Endothelial cell (in vitro differentiated cells): ENCODE measurements around the gene PLBD1. TPM values are rescaled to one million over a fixed set of nuclear protein-coding genes. Genes with fewer than 3 reads are reported as not detected.

Experiments used
- DNase-seq: peaks from one replicate; pipeline ENCODE4 v3.0.0; 2021; ENCODE audit warnings: low spot score
- H3K27ac Mint-ChIP-seq: one replicate; pipeline ENCODE4 v1.8.0; 2021; ENCODE audit warnings: mixed read lengths, inconsistent platforms; ENCODE audit not compliant: unreplicated experiment
- H3K27me3 Mint-ChIP-seq: one replicate; pipeline ENCODE4 v1.8.0; 2021; ENCODE audit warnings: mild to moderate bottlenecking, moderate library complexity, mixed read lengths, inconsistent platforms; ENCODE audit not compliant: unreplicated experiment
- H3K36me3 Mint-ChIP-seq: one replicate; pipeline ENCODE4 v1.8.0; 2021; ENCODE audit warnings: mild to moderate bottlenecking, low read depth, mixed read lengths, inconsistent platforms; ENCODE audit not compliant: unreplicated experiment
- H3K4me1 Mint-ChIP-seq: one replicate; pipeline ENCODE4 v1.8.0; 2021; ENCODE audit warnings: mild to moderate bottlenecking, mixed read lengths, inconsistent platforms; ENCODE audit not compliant: unreplicated experiment
- H3K4me3 Mint-ChIP-seq: one replicate; pipeline ENCODE4 v1.8.0; 2021; ENCODE audit warnings: mild to moderate bottlenecking, mixed read lengths, inconsistent platforms; ENCODE audit not compliant: unreplicated experiment
- H3K9me3 Mint-ChIP-seq: one replicate; pipeline ENCODE4 v1.8.0; 2021; ENCODE audit warnings: mixed read lengths, inconsistent platforms; ENCODE audit not compliant: unreplicated experiment
- CTCF ChIP-seq: fragments of 200-600 bp; sonication (generic); IDR thresholded peaks from one replicate; pipeline ENCODE4 v1.5.0; 2021; ENCODE audit warnings: antibody characterized with exemption; ENCODE audit not compliant: unreplicated experiment
- total RNA-seq: library from RNA; stranded (reverse); fragmentation: NEBNext Ultra II Directional; extraction: Animal tissue kit (Norgen Biotek cat#: 25700); gene quantifications from one replicate; pipeline ENCODE4 v1.2.1, GENCODE V29; 2021; ENCODE audit not compliant: unreplicated experiment

Gene PLBD1
- total RNA-seq, 1 donor from 2014 or later, result 21.2 TPM

DNA sequence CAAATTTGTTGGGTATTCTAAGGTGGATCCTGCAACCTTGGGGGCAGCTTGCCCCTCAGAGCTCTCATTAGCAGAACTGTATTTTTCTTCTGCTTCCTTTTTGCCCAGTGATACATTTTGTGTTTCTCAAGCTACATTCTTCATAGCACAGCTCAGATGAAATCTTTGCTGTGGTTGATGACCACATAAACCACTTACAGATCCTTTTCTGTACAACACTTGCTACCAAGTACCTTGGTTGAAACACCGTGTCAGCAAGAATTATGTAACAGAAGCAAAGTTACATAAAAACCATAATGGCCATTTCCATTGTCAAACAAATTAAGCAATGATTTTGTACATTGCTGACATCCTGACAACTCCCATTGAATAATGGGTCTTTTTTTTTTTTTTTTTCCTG lies 9.7 kb upstream of the PLBD1 start:
- no peaks in the 10 kb centered on the region for H3K36me3 Mint-ChIP-seq
- TF ChIP-seq CTCF, result no peak
- no peak overlapping the region for H3K4me3 Mint-ChIP-seq
- peaks cover 16% of the 10 kb centered on the region for H3K4me1 Mint-ChIP-seq
- H3K27me3 Mint-ChIP-seq, result no peaks in the 10 kb centered on the region
- no peak overlapping the region for H3K27ac Mint-ChIP-seq
- DNase-seq, result no peak
- H3K9me3 Mint-ChIP-seq, result no peaks in the 10 kb centered on the region

DNA sequence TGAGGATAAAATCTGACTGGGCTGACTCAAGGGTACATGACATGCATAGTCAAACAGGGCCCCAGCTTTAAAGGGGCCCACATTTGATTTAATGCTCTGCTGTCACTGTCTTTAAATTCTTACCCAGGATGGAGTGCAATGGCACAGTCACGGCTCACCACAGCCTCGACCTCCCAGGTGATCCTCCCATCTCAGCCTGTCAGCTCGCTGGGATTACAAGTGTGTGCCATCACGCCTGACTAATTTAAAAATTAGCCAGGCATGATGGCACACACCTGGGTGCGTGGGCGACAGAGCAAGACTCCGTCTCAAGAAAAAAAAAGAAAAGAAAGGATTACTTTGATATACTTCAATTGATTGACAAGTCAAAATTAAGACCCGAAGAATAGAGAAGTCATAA lies 9.2 kb upstream of the PLBD1 start:
- no peak overlapping the region for H3K27ac Mint-ChIP-seq
- H3K4me1 Mint-ChIP-seq, result peaks cover 16% of the 10 kb centered on the region
- no peaks in the 10 kb centered on the region for H3K36me3 Mint-ChIP-seq
- no peaks in the 10 kb centered on the region for H3K9me3 Mint-ChIP-seq
- H3K27me3 Mint-ChIP-seq, result no peaks in the 10 kb centered on the region
- no peak for DNase-seq
- H3K4me3 Mint-ChIP-seq, result no peak overlapping the region
- TF ChIP-seq CTCF, result no peak

DNA sequence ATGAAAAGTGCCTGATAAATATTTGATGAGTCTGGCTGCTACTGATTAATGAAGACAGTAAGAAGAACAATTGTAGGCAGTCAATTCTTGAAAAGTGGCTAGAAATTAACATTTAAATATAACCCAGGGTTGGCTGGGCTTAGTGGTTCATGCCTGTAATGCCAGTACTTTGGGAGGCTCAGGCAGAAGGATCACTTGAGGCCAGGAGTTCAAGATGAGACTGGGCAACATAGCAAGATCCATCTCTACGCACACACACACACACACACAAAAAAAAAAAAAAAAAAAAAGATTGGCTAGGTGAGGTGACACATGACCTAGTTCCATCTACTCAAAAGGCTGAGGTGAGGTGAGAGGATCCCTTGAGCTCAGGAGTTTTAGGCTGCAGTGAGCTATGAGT lies 7.9 kb upstream of the PLBD1 start:
- Mint-ChIP-seq H3K9me3 (no peaks in the 10 kb centered on the region), H3K27ac (no peak overlapping the region)
- no peak for DNase-seq

GRCh38 chr12:14573118-14573517 lies 5.4 kb upstream of the PLBD1 start:
- no peak for DNase-seq
- H3K36me3 Mint-ChIP-seq, result peaks cover 2% of the 10 kb centered on the region
- H3K9me3 Mint-ChIP-seq, result no peaks in the 10 kb centered on the region
- peaks cover 15% of the 10 kb centered on the region for H3K4me1 Mint-ChIP-seq
- H3K27ac Mint-ChIP-seq, result no peak overlapping the region
- H3K27me3 Mint-ChIP-seq, result peaks cover 3% of the 10 kb centered on the region
- H3K4me3 Mint-ChIP-seq, result no peak overlapping the region
- no peak for TF ChIP-seq CTCF

More for the DNA sequence above, 7.9 kb upstream of the PLBD1 start:
- Mint-ChIP-seq H3K4me3 (no peak overlapping the region), H3K27me3 (no peaks in the 10 kb centered on the region), H3K4me1 (peaks cover 16% of the 10 kb centered on the region), H3K36me3 (no peaks in the 10 kb centered on the region)
- TF ChIP-seq CTCF, result no peak

DNA sequence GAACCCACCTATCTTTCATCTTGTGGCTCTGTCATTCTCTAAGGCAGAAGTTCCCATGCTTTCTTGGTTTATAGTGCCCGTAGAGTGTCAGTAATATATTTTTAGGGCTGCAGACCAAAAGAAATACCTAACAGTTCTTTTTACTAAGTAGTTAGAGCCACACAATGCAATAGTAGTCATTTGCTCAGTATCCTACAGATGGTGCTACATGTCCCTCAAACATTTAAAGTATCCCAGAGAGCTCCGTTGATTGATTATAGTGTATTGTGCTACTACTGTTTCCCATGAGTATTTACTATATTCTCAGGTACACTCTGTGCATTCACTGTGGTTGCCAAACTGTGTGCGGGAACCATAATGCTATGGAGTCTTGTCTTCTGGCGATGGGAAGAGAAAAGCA lies 4.7 kb upstream of the PLBD1 start:
- H3K27me3 Mint-ChIP-seq, result peaks cover 4% of the 10 kb centered on the region
- H3K27ac Mint-ChIP-seq, result no peak overlapping the region
- DNase-seq, result no peak
- no peak overlapping the region for H3K4me3 Mint-ChIP-seq
- no peak for TF ChIP-seq CTCF
- peaks cover 17% of the 10 kb centered on the region for H3K4me1 Mint-ChIP-seq
- no peaks in the 10 kb centered on the region for H3K9me3 Mint-ChIP-seq
- H3K36me3 Mint-ChIP-seq, result peaks cover 5% of the 10 kb centered on the region
